Activated naive CD4-positive, alpha-beta T cell treated with anti-CD3 and anti-CD28 coated beads, Interleukin-2, amount 50 U/mL, for 72 hours (primary cell): ENCODE data around the gene R3HCC1L. TPM values are rescaled to one million over a fixed set of nuclear protein-coding genes. Genes with fewer than 3 reads are reported as not detected.
A peak's percentile ranks its signal among the peaks of the same experiment; 100 is the strongest.
"Not testable (repeated sequence)": the region's sequence is repeated elsewhere in the genome, so short reads cannot be mapped to it uniquely, and the experiment has no call there.

Experiments used
- ATAC-seq, 2 donors: fragments of 150-1000 bp; cut with Tn5 transposase; 2 replicates each; pipeline ENCODE4 v1.10.0; 2021; ENCODE audit warnings: mild to moderate bottlenecking in 2 of 2, moderate library complexity in 2 of 2
- DNase-seq, 2 donors: peaks; one replicate each; pipeline ENCODE4 v3.0.0; 2021 to 2022; ENCODE audit warnings: low spot score in 2 of 2
- H3K27ac Mint-ChIP-seq, 2 donors: one replicate each; pipeline ENCODE4 v1.8.0; 2022; ENCODE audit warnings: mild to moderate bottlenecking in 2 of 2, mixed read lengths in 2 of 2
- H3K36me3 Mint-ChIP-seq, 2 donors: one replicate each; pipeline ENCODE4 v1.8.0; 2022; ENCODE audit warnings: mixed read lengths in 2 of 2
- H3K9me3 Mint-ChIP-seq, 2 donors: one replicate each; pipeline ENCODE4 v1.8.0; 2022; ENCODE audit warnings: mixed read lengths in 2 of 2
- total RNA-seq, 2 donors: library from RNA; stranded (reverse); gene quantifications; one replicate each; pipeline ENCODE4 v1.2.3, GENCODE V29; 2022

Gene R3HCC1L
- total RNA-seq, 2 donors from 2014 or later, result 15.4 to 16.7 TPM

DNA sequence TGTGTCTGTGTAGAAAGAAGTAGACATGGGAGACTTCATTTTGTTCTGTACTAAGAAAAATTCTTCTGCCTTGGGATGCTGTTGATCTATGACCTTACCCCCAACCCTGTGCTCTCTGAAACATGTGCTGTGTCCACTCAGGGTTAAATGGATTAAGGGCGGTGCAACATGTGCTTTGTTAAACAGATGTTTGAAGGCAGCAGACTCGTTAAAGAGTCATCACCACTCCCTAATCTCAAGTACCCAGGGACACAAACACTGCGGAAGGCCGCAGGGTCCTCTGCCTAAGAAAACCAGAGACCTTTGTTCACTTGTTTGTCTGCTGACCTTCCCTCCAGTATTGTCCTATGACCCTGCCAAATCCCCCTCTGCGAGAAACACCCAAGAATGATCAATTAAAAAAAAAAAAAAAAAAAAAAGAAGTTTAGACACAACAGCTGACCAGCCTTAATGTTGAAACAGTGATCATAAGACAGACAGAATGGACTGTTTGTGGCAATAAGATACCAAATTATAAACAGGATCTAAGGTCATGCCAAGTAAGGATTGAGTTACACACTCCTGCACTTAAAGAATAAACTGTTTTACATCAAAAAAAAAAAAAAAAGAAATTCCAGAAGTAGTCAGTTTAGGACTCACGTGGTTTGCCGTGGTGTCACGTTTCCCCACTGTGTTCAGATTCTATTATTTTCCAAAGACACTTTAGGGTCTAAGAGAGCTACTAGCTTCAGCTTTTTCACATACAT is 18.9 kb downstream of the R3HCC1L start:
- Mint-ChIP-seq H3K9me3 (peaks cover 25 to 32% of the 10 kb centered on the region in 2 donors), H3K36me3 (peaks cover 43 to 49% of the 10 kb centered on the region in 2 donors)
- DNase-seq, H3K27ac Mint-ChIP-seq, ATAC-seq: not testable (repeated sequence)

DNA sequence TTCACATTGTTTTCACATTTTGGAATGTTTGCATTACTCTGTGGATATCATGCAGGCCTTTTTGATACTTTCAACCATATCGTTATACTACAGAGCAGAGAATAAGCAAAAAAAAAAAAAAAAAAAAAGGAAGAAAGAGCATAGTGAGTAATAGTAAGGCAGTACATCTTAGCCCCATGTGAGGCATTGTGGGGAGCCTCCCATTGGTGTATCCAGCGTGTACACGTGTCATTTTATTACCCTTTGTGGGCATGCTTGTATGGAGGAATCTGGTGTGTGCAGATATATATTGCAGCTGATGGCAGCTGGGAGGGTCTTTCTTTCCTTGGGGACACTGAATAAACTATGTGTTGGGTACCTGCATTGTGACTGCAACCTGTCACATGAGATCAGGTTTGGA is 19.6 kb downstream of the R3HCC1L start:
- H3K9me3 Mint-ChIP-seq, result peaks cover 20 to 25% of the 10 kb centered on the region in 2 donors
- H3K27ac Mint-ChIP-seq, result no peak overlapping the region
- ATAC-seq (no peak), DNase-seq (no peak)
- H3K36me3 Mint-ChIP-seq, result peaks cover 37 to 42% of the 10 kb centered on the region in 2 donors

DNA sequence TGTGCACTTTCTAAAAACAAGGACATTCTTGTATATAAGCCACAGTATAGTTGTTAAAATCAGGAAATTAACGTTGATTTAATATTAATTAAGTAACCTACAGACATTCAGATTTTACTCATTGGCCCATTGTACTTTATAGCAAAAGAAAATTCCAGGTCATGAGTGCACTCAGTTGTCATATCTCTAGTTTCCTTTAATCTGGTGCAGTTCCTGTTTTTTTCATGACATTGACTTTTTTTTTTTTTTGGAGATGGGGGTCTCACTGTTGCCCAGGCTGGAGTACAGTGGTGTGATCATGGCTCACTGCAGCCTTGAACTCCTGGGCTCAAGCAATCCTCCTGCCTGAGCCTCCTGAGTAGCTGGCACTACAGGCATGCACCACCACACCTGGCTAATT is 24.1 kb downstream of the R3HCC1L start:
- no peak overlapping the region for H3K27ac Mint-ChIP-seq
- H3K36me3 Mint-ChIP-seq, result peaks cover 6 to 13% of the 10 kb centered on the region in 2 donors
- no peaks in the 10 kb centered on the region for H3K9me3 Mint-ChIP-seq
- ATAC-seq (no peak), DNase-seq (no peak)

DNA sequence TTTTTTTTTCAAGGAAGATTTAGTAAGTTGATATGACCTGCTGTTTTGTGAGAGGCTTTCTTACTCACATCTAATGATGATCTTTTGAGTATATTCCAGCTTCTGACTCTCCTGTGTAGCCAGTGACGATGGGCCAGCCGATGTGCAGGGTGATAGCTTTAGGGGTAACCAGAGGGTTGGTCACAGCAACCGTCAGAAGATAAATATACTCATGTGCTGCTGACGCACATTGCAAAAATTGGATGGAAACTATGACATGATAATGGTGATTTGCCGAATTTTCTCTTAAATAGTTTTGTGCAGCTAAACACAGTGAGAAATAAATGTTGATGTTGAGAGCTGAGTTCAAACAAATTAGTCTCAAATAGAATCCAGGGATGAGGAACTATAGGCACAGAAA is 29.5 kb downstream of the R3HCC1L start:
- ATAC-seq (no peak), DNase-seq (no peak)
- no peak overlapping the region for H3K27ac Mint-ChIP-seq
- H3K9me3 Mint-ChIP-seq, result no peaks in the 10 kb centered on the region
- H3K36me3 Mint-ChIP-seq, result peaks cover 0 to 9% of the 10 kb centered on the region in 2 donors

DNA sequence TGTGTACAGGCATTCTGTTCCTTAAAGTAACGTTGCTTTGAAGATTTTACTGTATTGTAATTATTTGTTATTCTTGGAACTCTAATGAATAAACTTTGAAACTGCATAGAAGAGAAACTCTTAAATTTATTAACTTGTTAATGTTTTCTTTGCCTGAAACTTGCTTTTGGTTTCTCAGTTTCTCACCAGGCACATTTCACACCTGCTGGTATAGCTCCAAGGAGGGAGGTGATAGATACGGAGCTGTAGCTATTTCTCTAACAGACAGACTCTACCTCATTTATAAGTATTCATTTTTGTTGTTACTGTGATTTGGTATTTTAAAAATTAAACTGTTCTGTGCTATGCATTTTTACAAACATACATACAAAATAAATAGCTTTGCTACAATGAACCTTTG is 32.7 kb downstream of the R3HCC1L start:
- Mint-ChIP-seq H3K36me3 (peaks cover 0 to 9% of the 10 kb centered on the region in 2 donors), H3K27ac (no peak overlapping the region), H3K9me3 (no peaks in the 10 kb centered on the region)
- ATAC-seq (no peak), DNase-seq (no peak)

DNA sequence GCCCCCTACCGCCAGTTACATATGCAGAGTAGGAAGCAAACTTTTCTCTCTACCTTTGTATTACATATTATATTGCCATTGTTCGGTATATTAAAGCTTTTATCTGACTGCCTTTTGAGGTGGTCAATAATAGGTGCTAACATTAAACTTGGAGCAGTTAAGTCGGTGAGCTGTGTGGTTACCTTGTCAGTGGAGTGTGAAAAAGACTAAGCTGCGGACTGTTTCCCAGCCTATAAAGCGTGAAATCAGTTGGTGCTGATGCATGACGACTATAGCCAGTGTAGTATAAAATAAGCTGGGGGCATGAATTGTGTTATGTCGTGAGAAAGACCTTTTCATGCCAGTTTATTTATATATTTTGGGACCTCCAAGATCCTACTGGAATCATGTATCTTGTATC is 33.7 kb downstream of the R3HCC1L start:
- H3K36me3 Mint-ChIP-seq, result peaks cover 0 to 9% of the 10 kb centered on the region in 2 donors
- H3K9me3 Mint-ChIP-seq, result no peaks in the 10 kb centered on the region
- DNase-seq (no peak), ATAC-seq (no peak)
- peak overlapping the region in 1 of 2 donors; percentile 5 for H3K27ac Mint-ChIP-seq

DNA sequence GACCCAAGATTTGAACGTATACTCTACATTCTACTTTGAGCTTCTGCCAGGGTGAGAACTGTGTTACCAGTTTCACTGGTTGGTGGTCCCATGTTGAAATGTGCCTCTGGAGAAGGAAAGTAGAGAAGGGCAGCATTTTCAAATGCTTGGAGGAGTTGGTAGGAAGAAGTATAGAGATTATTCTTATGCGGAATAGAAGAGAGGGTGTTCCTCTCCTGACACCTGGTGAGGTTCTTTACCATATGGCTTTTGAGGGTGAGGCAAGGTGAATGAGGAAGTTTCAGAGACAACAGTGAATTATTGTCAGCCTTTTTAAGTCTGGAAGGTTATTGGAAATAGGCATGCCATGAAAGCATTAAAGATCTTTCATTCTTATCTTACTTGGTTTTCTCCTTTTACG is 34.3 kb downstream of the R3HCC1L start:
- H3K27ac Mint-ChIP-seq, result no peak overlapping the region
- DNase-seq (no peak), ATAC-seq (no peak)
- H3K36me3 Mint-ChIP-seq, result peaks cover 0 to 12% of the 10 kb centered on the region in 2 donors
- H3K9me3 Mint-ChIP-seq, result no peaks in the 10 kb centered on the region

DNA sequence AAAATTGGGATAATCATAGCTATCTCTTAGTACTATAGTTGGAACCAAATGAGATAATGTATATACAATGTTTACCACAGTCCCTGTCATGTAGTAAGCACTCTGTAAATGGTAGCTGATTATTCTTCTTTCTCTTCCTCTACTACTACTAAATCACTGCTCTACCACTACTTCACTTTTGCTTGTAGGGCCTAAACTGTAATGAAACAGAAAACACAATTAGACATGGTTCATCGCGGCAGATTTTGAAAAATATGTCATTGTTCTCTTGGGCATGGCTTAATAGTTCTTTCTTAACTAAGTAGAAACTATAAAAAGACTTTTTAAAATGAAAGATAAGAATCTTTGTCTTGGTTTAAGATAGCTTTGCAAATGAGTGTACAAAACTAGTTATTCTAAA is 34.9 kb downstream of the R3HCC1L start:
- Mint-ChIP-seq H3K36me3 (peaks cover 0 to 10% of the 10 kb centered on the region in 2 donors), H3K27ac (no peak overlapping the region), H3K9me3 (no peaks in the 10 kb centered on the region)
- ATAC-seq (no peak), DNase-seq (no peak)

DNA sequence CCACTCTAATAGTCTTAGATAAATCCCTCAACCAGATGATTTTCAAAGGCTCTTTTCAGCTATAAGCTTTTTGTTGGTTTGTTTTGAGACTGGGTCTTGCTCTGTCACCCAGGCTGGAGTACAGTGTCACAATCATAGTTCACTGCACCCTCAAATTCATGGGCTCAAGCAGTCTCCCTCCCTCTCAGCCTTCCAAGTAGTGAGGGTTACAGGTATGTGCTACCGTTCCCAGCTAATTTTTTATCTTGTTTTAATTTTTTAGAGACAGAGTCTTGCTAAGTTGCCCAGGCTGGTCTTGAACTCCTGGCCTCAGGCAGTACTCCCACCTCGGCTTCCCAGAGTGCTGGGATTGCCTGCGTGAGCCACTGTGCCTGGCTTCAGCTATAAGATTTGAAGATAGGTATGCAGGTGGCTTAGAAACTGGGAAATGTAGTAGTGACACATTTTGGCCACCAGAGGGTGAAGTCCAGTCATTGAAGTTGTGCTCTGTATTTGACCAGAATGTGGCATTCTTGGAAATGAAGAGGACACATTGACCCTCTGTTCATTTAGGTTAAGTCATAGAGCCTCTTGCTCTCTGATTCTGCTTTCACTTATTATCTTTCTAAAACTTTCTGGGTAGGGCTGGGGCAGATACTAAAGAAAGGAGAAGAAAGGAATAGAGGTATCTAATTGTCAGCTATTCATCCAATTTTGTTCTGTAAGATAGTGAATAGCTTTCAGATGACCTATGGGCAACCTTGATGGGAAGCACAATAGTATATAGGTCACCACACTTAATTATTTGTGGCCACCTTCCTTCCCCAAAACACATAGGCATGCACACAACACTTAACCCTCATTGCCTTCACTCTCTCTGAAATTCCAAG is 36.0 kb downstream of the R3HCC1L start:
- DNase-seq (peak in 1 of 2 donors; percentile 19), ATAC-seq (peak in 1 of 2 donors; percentile 50)
- H3K27ac Mint-ChIP-seq, result no peak overlapping the region
- no peaks in the 10 kb centered on the region for H3K9me3 Mint-ChIP-seq
- peaks cover 0 to 15% of the 10 kb centered on the region in 2 donors for H3K36me3 Mint-ChIP-seq

DNA sequence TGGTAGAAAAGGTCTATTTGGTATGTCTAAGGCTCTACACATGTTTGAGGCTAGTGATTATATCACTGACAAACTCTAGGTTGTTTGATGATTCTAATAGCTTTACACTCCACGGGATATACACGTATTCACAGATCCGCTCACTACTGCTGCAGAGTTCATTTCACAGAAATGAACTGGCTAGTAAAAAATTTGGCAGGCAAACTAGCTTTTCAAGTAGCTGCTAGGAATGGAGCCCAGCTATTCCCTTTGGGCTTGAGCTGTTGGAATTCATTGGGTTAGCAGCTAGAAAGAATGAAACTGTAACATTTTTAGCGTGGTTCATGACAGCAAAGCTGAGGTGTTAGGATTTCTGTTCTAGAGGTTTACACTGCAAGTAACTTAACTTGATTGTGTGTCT is 37.6 kb downstream of the R3HCC1L start:
- Mint-ChIP-seq H3K9me3 (no peaks in the 10 kb centered on the region), H3K27ac (no peak overlapping the region), H3K36me3 (peaks cover 7 to 23% of the 10 kb centered on the region in 2 donors)
- DNase-seq (no peak), ATAC-seq (no peak)

DNA sequence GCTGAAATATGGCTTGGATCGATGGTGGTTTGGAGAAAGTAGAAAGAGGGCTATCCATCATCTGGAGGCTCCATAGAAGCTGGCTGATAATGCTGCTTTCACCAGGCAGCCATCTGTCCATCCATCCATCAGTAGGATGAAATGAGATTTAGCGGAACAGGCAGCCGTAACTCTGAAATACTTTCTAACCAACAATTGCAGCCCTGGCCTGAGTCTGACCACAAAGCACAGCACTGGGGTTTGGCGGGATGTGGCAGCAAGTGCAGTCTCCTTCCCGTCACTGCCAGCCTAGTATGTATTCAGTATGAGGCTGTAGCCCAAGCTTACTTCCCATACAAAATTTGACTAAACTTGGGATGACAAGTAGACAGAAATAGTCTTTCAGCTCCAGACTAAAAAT is 38.0 kb downstream of the R3HCC1L start:
- Mint-ChIP-seq H3K27ac (no peak overlapping the region), H3K9me3 (no peaks in the 10 kb centered on the region), H3K36me3 (peaks cover 7 to 27% of the 10 kb centered on the region in 2 donors)
- ATAC-seq (no peak), DNase-seq (no peak)

DNA sequence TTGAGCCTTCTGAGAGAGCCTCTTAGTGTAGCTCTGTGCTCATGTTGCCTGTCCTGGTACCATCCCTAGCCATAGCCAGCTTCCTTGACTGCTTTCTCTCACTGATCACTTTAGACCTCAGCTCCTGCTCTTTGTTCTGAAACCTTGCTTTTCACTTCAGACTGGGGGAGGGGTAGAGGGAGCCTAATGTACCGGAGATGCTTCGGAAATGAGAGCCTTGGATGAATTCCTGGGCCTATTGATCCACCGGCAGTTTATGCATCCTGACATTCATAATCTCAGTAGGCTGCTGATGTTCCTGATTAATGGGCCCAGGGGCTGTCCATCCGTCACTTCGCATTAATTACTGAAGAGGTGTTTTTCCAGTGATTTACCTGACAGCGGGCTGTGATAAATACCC is 38.8 kb downstream of the R3HCC1L start:
- Mint-ChIP-seq H3K36me3 (peaks cover 7 to 35% of the 10 kb centered on the region in 2 donors), H3K9me3 (no peaks in the 10 kb centered on the region), H3K27ac (no peak overlapping the region)
- no peak for DNase-seq
- no peak for ATAC-seq

DNA sequence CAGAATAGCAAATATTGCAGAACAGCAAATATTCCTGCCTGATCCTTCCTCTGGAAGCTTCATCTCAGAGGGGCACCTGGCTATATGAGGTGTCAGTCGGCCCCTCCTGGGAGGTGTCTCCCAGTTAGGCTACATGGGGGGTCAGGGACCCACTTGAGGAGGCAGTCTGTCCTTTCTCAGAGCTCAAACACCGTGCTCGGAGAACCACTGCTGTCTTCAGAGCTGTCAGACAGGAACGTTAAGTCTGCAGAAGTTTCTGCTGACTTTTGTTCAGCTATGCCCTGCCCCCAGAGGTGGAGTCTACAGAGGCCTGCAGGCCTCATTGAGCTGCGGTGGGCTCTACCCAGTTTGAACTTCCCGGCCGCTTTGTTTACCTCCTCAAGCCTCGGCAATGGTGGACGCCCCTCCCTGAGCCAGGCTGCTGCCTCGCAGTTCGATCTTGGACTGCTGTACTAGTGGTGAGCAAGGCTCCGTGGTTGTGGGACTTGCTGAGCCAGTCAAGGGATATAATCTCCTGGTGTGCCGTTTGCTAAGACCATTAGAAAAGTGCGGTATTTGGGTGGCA is 48.0 kb downstream of the R3HCC1L start:
- peaks cover 54 to 92% of the 10 kb centered on the region in 2 donors for H3K36me3 Mint-ChIP-seq
- not testable (repeated sequence) for DNase-seq, H3K27ac Mint-ChIP-seq, ATAC-seq
- H3K9me3 Mint-ChIP-seq, result peaks cover 9 to 24% of the 10 kb centered on the region in 2 donors

DNA sequence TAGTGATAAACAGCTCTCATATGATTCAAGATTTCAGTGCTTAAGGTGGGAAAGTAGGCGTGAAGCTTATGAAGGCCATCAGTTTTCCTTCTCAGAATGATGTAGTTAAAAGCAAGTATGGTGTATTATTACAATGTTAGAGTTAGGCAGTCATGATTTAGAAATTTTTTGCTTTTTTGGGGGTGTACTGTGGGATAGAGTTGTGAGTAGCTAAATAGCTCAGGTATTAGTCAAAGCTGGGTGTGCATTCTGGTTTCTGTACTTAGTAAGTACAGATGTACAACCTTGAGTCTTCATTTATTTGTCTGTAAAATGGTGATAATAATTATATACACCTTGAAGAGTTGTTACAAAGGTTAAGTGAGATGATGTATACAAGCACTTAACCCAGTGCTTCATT is 52.2 kb downstream of the R3HCC1L start:
- DNase-seq (no peak), ATAC-seq (peak in 1 of 2 donors; percentile 22)
- Mint-ChIP-seq H3K36me3 (peaks cover 30 to 69% of the 10 kb centered on the region in 2 donors), H3K9me3 (peaks cover 0 to 14% of the 10 kb centered on the region in 2 donors), H3K27ac (peak overlapping the region in 1 of 2 donors; percentile 52)

DNA sequence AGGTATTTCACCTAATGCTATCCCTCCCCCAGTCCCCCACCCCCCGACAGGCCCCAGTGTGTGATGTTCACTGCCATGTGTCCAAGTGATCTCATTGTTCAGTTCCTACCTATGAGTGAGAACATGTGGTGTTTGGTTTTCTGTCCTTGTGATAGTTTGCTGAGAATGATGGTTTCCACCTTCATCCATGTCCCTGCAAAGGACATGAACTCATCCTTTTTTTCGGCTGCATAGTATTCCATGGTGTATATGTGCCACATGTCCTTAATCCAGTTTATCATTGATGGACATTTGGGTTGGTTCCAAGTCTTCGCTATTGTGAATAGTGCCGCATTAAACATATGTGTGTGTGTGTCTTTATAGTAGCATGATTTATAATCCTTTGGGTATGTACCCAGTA is 56.3 kb downstream of the R3HCC1L start:
- not testable (repeated sequence) for H3K9me3 Mint-ChIP-seq, DNase-seq, H3K27ac Mint-ChIP-seq, ATAC-seq
- peaks cover 6 to 56% of the 10 kb centered on the region in 2 donors for H3K36me3 Mint-ChIP-seq

DNA sequence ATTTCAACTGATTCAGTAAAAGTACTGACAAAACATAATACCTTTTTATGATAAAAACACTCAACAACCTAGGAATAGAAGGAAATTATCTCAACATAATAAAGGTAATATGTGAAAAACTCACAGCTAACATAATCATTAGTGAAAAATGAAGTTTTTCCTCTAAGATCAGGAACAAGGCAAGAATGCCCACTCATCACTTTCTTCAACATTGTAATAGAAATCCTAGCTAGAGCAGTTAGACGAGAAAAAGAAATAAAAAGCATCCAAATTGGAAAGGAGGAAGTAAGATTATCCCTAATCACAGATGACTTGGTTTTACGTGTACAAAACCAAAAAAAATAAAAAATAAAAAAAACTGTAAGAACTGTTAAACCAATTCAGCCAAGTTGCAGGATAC is 58.6 kb downstream of the R3HCC1L start:
- Mint-ChIP-seq H3K27ac (no peak overlapping the region), H3K36me3 (peaks cover 6 to 44% of the 10 kb centered on the region in 2 donors), H3K9me3 (no peaks in the 10 kb centered on the region)
- no peak for DNase-seq
- no peak for ATAC-seq

DNA sequence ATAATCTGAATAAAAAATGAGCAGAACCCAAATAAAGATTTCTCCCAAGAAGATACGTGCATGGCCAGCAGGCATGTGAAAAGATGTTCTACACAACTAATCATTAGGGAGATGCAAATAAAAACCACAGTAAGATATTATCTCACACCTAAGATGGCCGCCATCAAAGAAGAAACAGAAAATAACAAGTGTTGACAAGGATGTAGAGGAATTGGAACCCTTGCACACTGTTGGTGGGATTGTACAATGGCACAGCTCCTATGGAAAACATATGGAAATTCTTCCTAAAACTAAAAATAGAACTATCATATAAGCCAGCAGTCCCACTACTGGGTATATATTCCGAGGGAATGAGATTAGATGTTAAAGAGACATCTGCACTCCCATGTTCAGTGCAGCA is 60.2 kb downstream of the R3HCC1L start:
- H3K9me3 Mint-ChIP-seq, result no peaks in the 10 kb centered on the region
- no peak for DNase-seq
- H3K36me3 Mint-ChIP-seq, result peaks cover 6 to 36% of the 10 kb centered on the region in 2 donors
- H3K27ac Mint-ChIP-seq, result no peak overlapping the region
- no peak for ATAC-seq
